BLaER1 (cell line): Measurements from ENCODE around the gene MOB3B.

Source experiments
- H3K27ac ChIP-seq: shearing (Covaris generic); formaldehyde crosslinking; 2 replicates; pipeline ENCODE4 v1.8.1; 2022
- H3K27me3 ChIP-seq: shearing (Covaris generic); formaldehyde crosslinking; 2 replicates; pipeline ENCODE4 v1.8.1; 2022
- H3K36me3 ChIP-seq: shearing (Covaris generic); formaldehyde crosslinking; 2 replicates; pipeline ENCODE4 v1.8.1; 2022
- H3K4me1 ChIP-seq: shearing (Covaris generic); formaldehyde crosslinking; 2 replicates; pipeline ENCODE4 v1.8.1; 2022
- H3K4me2 ChIP-seq: shearing (Covaris generic); formaldehyde crosslinking; 2 replicates; pipeline ENCODE4 v1.8.1; 2022
- H3K4me3 ChIP-seq: shearing (Covaris generic); formaldehyde crosslinking; 2 replicates; pipeline ENCODE4 v1.8.1; 2022
- H3K9ac ChIP-seq: shearing (Covaris generic); formaldehyde crosslinking; 2 replicates; pipeline ENCODE4 v1.8.1; 2022
- H3K9me3 ChIP-seq: shearing (Covaris generic); formaldehyde crosslinking; 2 replicates; pipeline ENCODE4 v1.8.1; 2022
- H4K20me1 ChIP-seq: shearing (Covaris generic); formaldehyde crosslinking; 2 replicates; pipeline ENCODE4 v1.8.1; 2022
- Cebpa-rat ChIP-seq: shearing (Covaris generic); IDR thresholded peaks from 2 replicates; pipeline ENCODE4 v1.8.1; 2022

Gene MOB3B

GRCh38 chr9:27529316-27530278, at the start of gene MOB3B:
Gene MOB3B (minus strand): TSS chr9:27529814. CDS start chr9:27455550, 74,264 bp downstream.
- peaks cover 5% of the 10 kb centered on the region; the same call in 1 of the 2 replicates for H3K27me3 ChIP-seq
- H3K27ac ChIP-seq, result peak within 1 kb of the TSS; percentile 41; the same call in 1 of the 2 replicates
- peak within 1 kb of the TSS; percentile 83 for H3K4me2 ChIP-seq
- no peaks in the 10 kb centered on the region for H3K36me3 ChIP-seq
- no peaks in the 10 kb centered on the region for H3K9me3 ChIP-seq
- TF ChIP-seq Cebpa-rat, result no peak
- H3K9ac ChIP-seq, result peak within 1 kb of the TSS; percentile 74
- peaks cover 19% of the 10 kb centered on the region for H3K4me1 ChIP-seq
- no peaks in the 10 kb centered on the region for H4K20me1 ChIP-seq
- H3K4me3 ChIP-seq, result peak within 1 kb of the TSS; percentile 78

DNA sequence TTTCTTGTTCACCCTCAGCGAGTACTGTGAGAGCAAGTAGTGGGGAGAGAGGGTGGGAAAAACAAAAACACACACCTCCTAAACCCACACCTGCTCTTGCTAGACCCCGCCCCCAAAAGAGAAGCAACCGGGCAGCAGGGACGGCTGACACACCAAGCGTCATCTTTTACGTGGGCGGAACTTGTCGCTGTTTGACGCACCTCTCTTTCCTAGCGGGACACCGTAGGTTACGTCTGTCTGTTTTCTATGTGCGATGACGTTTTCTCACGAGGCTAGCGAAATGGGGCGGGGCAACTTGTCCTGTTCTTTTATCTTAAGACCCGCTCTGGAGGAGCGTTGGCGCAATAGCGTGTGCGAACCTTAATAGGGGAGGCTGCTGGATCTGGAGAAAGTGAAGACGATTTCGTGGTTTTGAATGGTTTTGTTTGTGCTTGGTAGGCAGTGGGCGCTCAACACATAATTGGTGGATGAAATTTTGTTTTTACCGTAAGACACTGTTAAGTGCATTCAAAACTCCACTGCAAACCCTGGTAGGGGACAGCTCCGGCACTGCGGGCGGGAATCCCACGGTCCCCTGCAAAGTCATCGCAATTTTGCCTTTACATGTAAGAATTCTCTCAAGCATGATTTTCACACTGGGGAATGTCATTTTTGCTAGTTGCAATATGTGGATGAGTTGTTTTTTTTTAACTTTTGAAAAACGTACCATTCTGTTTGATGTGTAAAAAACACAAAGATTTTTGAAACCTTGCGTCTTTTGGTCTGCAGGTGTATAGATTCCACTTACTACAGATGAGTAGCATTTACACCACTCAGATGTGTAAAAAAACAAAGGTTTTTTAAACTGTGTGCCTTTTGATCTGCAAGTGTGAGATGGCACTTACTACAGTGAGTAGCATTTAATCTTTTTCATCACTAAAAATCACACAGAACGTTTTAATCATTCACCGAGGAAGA, 44.3 kb upstream of the MOB3B start:
- no peaks in the 10 kb centered on the region for H3K36me3 ChIP-seq
- H3K4me2 ChIP-seq, result peak overlapping the region; percentile 78
- no peaks in the 10 kb centered on the region; the same call in 1 of the 2 replicates for H4K20me1 ChIP-seq
- H3K27ac ChIP-seq, result peak overlapping the region; percentile 75
- no peaks in the 10 kb centered on the region for H3K27me3 ChIP-seq
- peak; percentile 63 for TF ChIP-seq Cebpa-rat
- peak overlapping the region; percentile 94 for H3K4me3 ChIP-seq
- H3K9me3 ChIP-seq, result peaks cover 24% of the 10 kb centered on the region
- peaks cover 21% of the 10 kb centered on the region for H3K4me1 ChIP-seq
- H3K9ac ChIP-seq, result peak overlapping the region; percentile 79

- peak within 1 kb of the TSS; percentile 94 for H3K4me3 ChIP-seq
- H3K36me3 ChIP-seq, result no peaks in the 10 kb centered on the region
- TF ChIP-seq Cebpa-rat, result no peak
- H3K4me2 ChIP-seq, result peak within 1 kb of the TSS; percentile 89
- no peaks in the 10 kb centered on the region; the same call in 1 of the 2 replicates for H4K20me1 ChIP-seq
- peak within 1 kb of the TSS; percentile 81 for H3K27ac ChIP-seq
- H3K4me1 ChIP-seq, result peaks cover 21% of the 10 kb centered on the region
- H3K27me3 ChIP-seq, result no peaks in the 10 kb centered on the region
- H3K9ac ChIP-seq, result peak within 1 kb of the TSS; percentile 89
- H3K9me3 ChIP-seq, result peaks cover 16% of the 10 kb centered on the region
Observed at GRCh38 chr9:27572918-27573633, 43.5 kb upstream of the MOB3B start, which contains the start of gene C9orf72. Gene C9orf72 (minus strand): TSS chr9:27573481. CDS start chr9:27567120, 6,361 bp downstream.

DNA sequence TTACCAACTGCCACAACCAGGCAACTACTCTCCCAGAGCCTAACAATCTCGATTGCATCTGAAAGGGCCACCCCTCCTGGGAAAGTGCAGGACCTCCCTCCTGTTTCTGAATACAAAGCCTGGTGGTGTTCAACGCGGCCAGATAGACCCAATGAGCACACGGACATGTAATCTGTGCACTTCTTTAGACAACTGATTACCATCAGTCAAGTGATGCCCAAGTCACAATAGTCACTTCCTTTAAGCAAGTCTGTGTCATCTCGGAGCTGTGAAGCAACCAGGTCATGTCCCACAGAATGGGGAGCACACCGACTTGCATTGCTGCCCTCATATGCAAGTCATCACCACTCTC, 42.9 kb upstream of the MOB3B start:
- no peaks in the 10 kb centered on the region for H3K36me3 ChIP-seq
- H3K9ac ChIP-seq, result peak overlapping the region; percentile 89
- peak overlapping the region; percentile 94 for H3K4me3 ChIP-seq
- TF ChIP-seq Cebpa-rat, result no peak
- peaks cover 14% of the 10 kb centered on the region; the same call in 1 of the 2 replicates for H3K9me3 ChIP-seq
- no peaks in the 10 kb centered on the region for H3K27me3 ChIP-seq
- peak overlapping the region; percentile 81 for H3K27ac ChIP-seq
- H3K4me1 ChIP-seq, result peaks cover 21% of the 10 kb centered on the region
- H3K4me2 ChIP-seq, result peak overlapping the region; percentile 89
- H4K20me1 ChIP-seq, result no peaks in the 10 kb centered on the region; the same call in 1 of the 2 replicates

DNA sequence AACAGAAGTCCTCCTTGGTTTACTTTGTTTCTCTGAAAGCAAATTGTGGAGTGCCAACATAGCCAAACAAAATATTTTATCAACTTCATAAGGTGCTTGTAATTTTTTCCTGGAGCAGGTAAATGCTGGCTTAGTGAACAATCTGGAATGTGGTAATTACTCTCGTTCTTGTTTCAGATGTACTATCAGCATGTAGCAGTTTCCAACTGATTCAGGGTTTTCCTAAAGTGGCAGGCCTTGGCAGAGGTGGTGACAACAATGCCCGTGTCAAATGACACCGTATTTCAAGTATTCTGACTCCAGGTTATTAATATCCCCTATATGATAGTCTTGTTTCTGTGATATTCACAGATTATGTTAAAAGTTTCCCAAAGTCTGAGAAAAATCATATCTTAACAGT, 42.4 kb upstream of the MOB3B start:
- no peak for TF ChIP-seq Cebpa-rat
- Histone ChIP-seq H3K4me3 (peak overlapping the region; percentile 94), H3K27ac (no peak overlapping the region), H4K20me1 (no peaks in the 10 kb centered on the region; the same call in 1 of the 2 replicates), H3K4me1 (peaks cover 21% of the 10 kb centered on the region), H3K27me3 (no peaks in the 10 kb centered on the region), H3K9me3 (peaks cover 12% of the 10 kb centered on the region; the same call in 1 of the 2 replicates), H3K9ac (0 out of 2 replicates have a peak overlapping the region, but pooled peaks have one; percentile 89), H3K4me2 (peak overlapping the region; percentile 89), H3K36me3 (peaks cover under 1% of the 10 kb centered on the region; the same call in 1 of the 2 replicates)

- TF ChIP-seq Cebpa-rat, result no peak
- Histone ChIP-seq H3K4me2 (no peak overlapping the region), H3K4me3 (no peak overlapping the region), H4K20me1 (no peaks in the 10 kb centered on the region; the same call in 1 of the 2 replicates), H3K4me1 (peaks cover 21% of the 10 kb centered on the region), H3K27me3 (no peaks in the 10 kb centered on the region), H3K27ac (no peak overlapping the region), H3K9me3 (peaks cover 8% of the 10 kb centered on the region; the same call in 1 of the 2 replicates), H3K36me3 (peaks cover 6% of the 10 kb centered on the region), H3K9ac (no peak overlapping the region)
Observed at GRCh38 chr9:27571011-27571410, 41.4 kb upstream of the MOB3B start.

DNA sequence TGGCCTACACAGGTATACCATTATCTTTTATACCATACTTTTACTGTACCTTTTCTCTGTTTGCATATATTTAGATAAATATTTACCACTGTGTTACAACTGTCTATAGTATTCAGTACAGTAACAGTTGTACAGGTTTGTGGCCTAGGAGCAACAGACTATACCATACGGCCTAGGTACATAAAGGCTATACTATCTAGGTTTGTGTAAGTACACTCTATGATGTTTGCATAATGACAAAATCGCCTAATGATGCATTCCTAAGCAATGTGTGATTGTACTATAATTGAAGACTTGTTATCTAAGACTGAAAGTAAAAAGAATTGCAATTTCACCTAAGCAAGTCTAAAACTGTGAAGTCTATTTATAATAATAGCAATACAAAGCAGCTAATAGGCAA, 39.8 kb upstream of the MOB3B start:
- TF ChIP-seq Cebpa-rat, result no peak
- Histone ChIP-seq H3K27ac (no peak overlapping the region), H4K20me1 (no peaks in the 10 kb centered on the region; the same call in 1 of the 2 replicates), H3K9ac (no peak overlapping the region), H3K36me3 (peaks cover 11% of the 10 kb centered on the region), H3K4me2 (no peak overlapping the region), H3K9me3 (no peaks in the 10 kb centered on the region), H3K4me3 (no peak overlapping the region), H3K27me3 (no peaks in the 10 kb centered on the region), H3K4me1 (peaks cover 18% of the 10 kb centered on the region)

GRCh38 chr9:27566118-27566517, 36.5 kb upstream of the MOB3B start:
- no peaks in the 10 kb centered on the region for H3K27me3 ChIP-seq
- peaks cover 17% of the 10 kb centered on the region for H3K36me3 ChIP-seq
- H3K9me3 ChIP-seq, result no peaks in the 10 kb centered on the region
- no peaks in the 10 kb centered on the region; the same call in 1 of the 2 replicates for H4K20me1 ChIP-seq
- H3K4me3 ChIP-seq, result no peak overlapping the region
- TF ChIP-seq Cebpa-rat, result no peak
- H3K9ac ChIP-seq, result no peak overlapping the region
- no peaks in the 10 kb centered on the region for H3K4me1 ChIP-seq
- H3K27ac ChIP-seq, result no peak overlapping the region
- no peak overlapping the region for H3K4me2 ChIP-seq
